ENCODE data around the gene NXT1.

The NXT1 gene

GRCh38 chr20:23369072-23369823, 18.7 kb downstream of the NXT1 start:
- Histone ChIP-seq H3K27me3 (ENCODE audit: control insufficient read depth in 1 of 2, insufficient read depth in 2 of 2, low read length in 2 of 2) (no peaks in the 10 kb centered on the region), H3K36me3 (ENCODE audit: control insufficient read depth in 2 of 2, insufficient read depth in 2 of 2, low read length in 2 of 2) (peaks cover 50 to 56% of the 10 kb centered on the region in 2 donors), H3K4me3 (ENCODE audit: low read length in 2 of 2) (no peak overlapping the region), H3K27ac (ENCODE audit: low read length) (no peak overlapping the region), H3K9ac (ENCODE audit: low read length in 2 of 2) (no peak overlapping the region), H3K4me1 (ENCODE audit: control insufficient read depth, insufficient read depth, low read length) (peaks cover 9% of the 10 kb centered on the region), H3K9me3 (ENCODE audit: control insufficient read depth in 2 of 2, low read length in 2 of 2) (no peaks in the 10 kb centered on the region)

- no peak overlapping the region for H3K4me3 ChIP-seq (ENCODE audit: low read length in 2 of 2)
- H3K9ac ChIP-seq (ENCODE audit: low read length in 2 of 2), result no peak overlapping the region
- peaks cover 9% of the 10 kb centered on the region for H3K4me1 ChIP-seq (ENCODE audit: control insufficient read depth, insufficient read depth, low read length)
- no peaks in the 10 kb centered on the region for H3K27me3 ChIP-seq (ENCODE audit: control insufficient read depth in 1 of 2, insufficient read depth in 2 of 2, low read length in 2 of 2)
- H3K9me3 ChIP-seq (ENCODE audit: control insufficient read depth in 2 of 2, low read length in 2 of 2), result no peaks in the 10 kb centered on the region
- H3K36me3 ChIP-seq (ENCODE audit: control insufficient read depth in 2 of 2, insufficient read depth in 2 of 2, low read length in 2 of 2), result peaks cover 44 to 50% of the 10 kb centered on the region in 2 donors
- no peak overlapping the region for H3K27ac ChIP-seq (ENCODE audit: low read length)
Measured at GRCh38 chr20:23370274-23370673, 19.7 kb downstream of the NXT1 start.

- Histone ChIP-seq H3K27me3 (ENCODE audit: control insufficient read depth in 1 of 2, insufficient read depth in 2 of 2, low read length in 2 of 2) (no peaks in the 10 kb centered on the region), H3K9ac (ENCODE audit: low read length in 2 of 2) (no peak overlapping the region), H3K4me1 (ENCODE audit: control insufficient read depth, insufficient read depth, low read length) (peaks cover 4% of the 10 kb centered on the region), H3K4me3 (ENCODE audit: low read length in 2 of 2) (no peak overlapping the region), H3K9me3 (ENCODE audit: control insufficient read depth in 2 of 2, low read length in 2 of 2) (no peaks in the 10 kb centered on the region), H3K27ac (ENCODE audit: low read length) (no peak overlapping the region), H3K36me3 (ENCODE audit: control insufficient read depth in 2 of 2, insufficient read depth in 2 of 2, low read length in 2 of 2) (peaks cover 48 to 55% of the 10 kb centered on the region in 2 donors)
Measured at GRCh38 chr20:23370873-23371272, 20.3 kb downstream of the NXT1 start.

- peaks cover 50 to 55% of the 10 kb centered on the region in 2 donors for H3K36me3 ChIP-seq (ENCODE audit: control insufficient read depth in 2 of 2, insufficient read depth in 2 of 2, low read length in 2 of 2)
- H3K9me3 ChIP-seq (ENCODE audit: control insufficient read depth in 2 of 2, low read length in 2 of 2), result no peaks in the 10 kb centered on the region
- no peaks in the 10 kb centered on the region for H3K27me3 ChIP-seq (ENCODE audit: control insufficient read depth in 1 of 2, insufficient read depth in 2 of 2, low read length in 2 of 2)
- no peaks in the 10 kb centered on the region for H3K4me1 ChIP-seq (ENCODE audit: control insufficient read depth, insufficient read depth, low read length)
- H3K27ac ChIP-seq (ENCODE audit: low read length), result no peak overlapping the region
- no peak overlapping the region for H3K4me3 ChIP-seq (ENCODE audit: low read length in 2 of 2)
- no peak overlapping the region for H3K9ac ChIP-seq (ENCODE audit: low read length in 2 of 2)
Measured at GRCh38 chr20:23371496-23371895, 20.9 kb downstream of the NXT1 start.

GRCh38 chr20:23374441-23374840, 23.9 kb downstream of the NXT1 start:
- H3K9me3 ChIP-seq (ENCODE audit: control insufficient read depth in 2 of 2, low read length in 2 of 2), result no peaks in the 10 kb centered on the region
- no peaks in the 10 kb centered on the region for H3K4me1 ChIP-seq (ENCODE audit: control insufficient read depth, insufficient read depth, low read length)
- H3K36me3 ChIP-seq (ENCODE audit: control insufficient read depth in 2 of 2, insufficient read depth in 2 of 2, low read length in 2 of 2), result peaks cover 48 to 52% of the 10 kb centered on the region in 2 donors
- H3K9ac ChIP-seq (ENCODE audit: low read length in 2 of 2), result no peak overlapping the region
- H3K27me3 ChIP-seq (ENCODE audit: control insufficient read depth in 1 of 2, insufficient read depth in 2 of 2, low read length in 2 of 2), result no peaks in the 10 kb centered on the region
- H3K27ac ChIP-seq (ENCODE audit: low read length), result no peak overlapping the region
- no peak overlapping the region for H3K4me3 ChIP-seq (ENCODE audit: low read length in 2 of 2)

GRCh38 chr20:23375827-23376226, 25.2 kb downstream of the NXT1 start:
- Histone ChIP-seq H3K4me3 (ENCODE audit: low read length in 2 of 2) (no peak overlapping the region), H3K36me3 (ENCODE audit: control insufficient read depth in 2 of 2, insufficient read depth in 2 of 2, low read length in 2 of 2) (peaks cover 36 to 41% of the 10 kb centered on the region in 2 donors), H3K4me1 (ENCODE audit: control insufficient read depth, insufficient read depth, low read length) (no peaks in the 10 kb centered on the region), H3K27me3 (ENCODE audit: control insufficient read depth in 1 of 2, insufficient read depth in 2 of 2, low read length in 2 of 2) (no peaks in the 10 kb centered on the region), H3K9me3 (ENCODE audit: control insufficient read depth in 2 of 2, low read length in 2 of 2) (no peaks in the 10 kb centered on the region), H3K27ac (ENCODE audit: low read length) (no peak overlapping the region), H3K9ac (ENCODE audit: low read length in 2 of 2) (no peak overlapping the region)

GRCh38 chr20:23379772-23380171, 29.2 kb downstream of the NXT1 start:
- Histone ChIP-seq H3K9me3 (ENCODE audit: control insufficient read depth in 2 of 2, low read length in 2 of 2) (no peaks in the 10 kb centered on the region), H3K9ac (ENCODE audit: low read length in 2 of 2) (no peak overlapping the region), H3K36me3 (ENCODE audit: control insufficient read depth in 2 of 2, insufficient read depth in 2 of 2, low read length in 2 of 2) (peaks cover 15 to 21% of the 10 kb centered on the region in 2 donors), H3K4me3 (ENCODE audit: low read length in 2 of 2) (no peak overlapping the region), H3K27ac (ENCODE audit: low read length) (no peak overlapping the region), H3K27me3 (ENCODE audit: control insufficient read depth in 1 of 2, insufficient read depth in 2 of 2, low read length in 2 of 2) (no peaks in the 10 kb centered on the region), H3K4me1 (ENCODE audit: control insufficient read depth, insufficient read depth, low read length) (no peaks in the 10 kb centered on the region)

- no peak overlapping the region for H3K27ac ChIP-seq (ENCODE audit: low read length)
- H3K36me3 ChIP-seq (ENCODE audit: control insufficient read depth in 2 of 2, insufficient read depth in 2 of 2, low read length in 2 of 2), result peaks cover 6 to 12% of the 10 kb centered on the region in 2 donors
- H3K9me3 ChIP-seq (ENCODE audit: control insufficient read depth in 2 of 2, low read length in 2 of 2), result no peaks in the 10 kb centered on the region
- no peaks in the 10 kb centered on the region for H3K27me3 ChIP-seq (ENCODE audit: control insufficient read depth in 1 of 2, insufficient read depth in 2 of 2, low read length in 2 of 2)
- no peak overlapping the region for H3K9ac ChIP-seq (ENCODE audit: low read length in 2 of 2)
- H3K4me1 ChIP-seq (ENCODE audit: control insufficient read depth, insufficient read depth, low read length), result no peaks in the 10 kb centered on the region
- no peak overlapping the region for H3K4me3 ChIP-seq (ENCODE audit: low read length in 2 of 2)
Measured at GRCh38 chr20:23381876-23382275, 31.3 kb downstream of the NXT1 start.

GRCh38 chr20:23386304-23387117, 35.9 kb downstream of the NXT1 start:
- no peak overlapping the region for H3K9ac ChIP-seq (ENCODE audit: low read length in 2 of 2)
- H3K36me3 ChIP-seq (ENCODE audit: control insufficient read depth in 2 of 2, insufficient read depth in 2 of 2, low read length in 2 of 2), result peaks cover 4 to 8% of the 10 kb centered on the region in 2 donors
- H3K4me1 ChIP-seq (ENCODE audit: control insufficient read depth, insufficient read depth, low read length), result no peaks in the 10 kb centered on the region
- H3K4me3 ChIP-seq (ENCODE audit: low read length in 2 of 2), result no peak overlapping the region
- no peaks in the 10 kb centered on the region for H3K27me3 ChIP-seq (ENCODE audit: control insufficient read depth in 1 of 2, insufficient read depth in 2 of 2, low read length in 2 of 2)
- no peaks in the 10 kb centered on the region for H3K9me3 ChIP-seq (ENCODE audit: control insufficient read depth in 2 of 2, low read length in 2 of 2)
- H3K27ac ChIP-seq (ENCODE audit: low read length), result no peak overlapping the region

GRCh38 chr20:23387118-23387443, 36.5 kb downstream of the NXT1 start:
- Histone ChIP-seq H3K9ac (ENCODE audit: low read length in 2 of 2) (no peak overlapping the region), H3K27me3 (ENCODE audit: control insufficient read depth in 1 of 2, insufficient read depth in 2 of 2, low read length in 2 of 2) (no peaks in the 10 kb centered on the region), H3K4me3 (ENCODE audit: low read length in 2 of 2) (no peak overlapping the region), H3K36me3 (ENCODE audit: control insufficient read depth in 2 of 2, insufficient read depth in 2 of 2, low read length in 2 of 2) (peaks cover 4 to 13% of the 10 kb centered on the region in 2 donors), H3K27ac (ENCODE audit: low read length) (no peak overlapping the region), H3K9me3 (ENCODE audit: control insufficient read depth in 2 of 2, low read length in 2 of 2) (no peaks in the 10 kb centered on the region), H3K4me1 (ENCODE audit: control insufficient read depth, insufficient read depth, low read length) (no peaks in the 10 kb centered on the region)

Measured in stomach smooth muscle (tissue), 2 donors.